Measurements from ENCODE around the gene GATA2. TPM values are rescaled to one million over a fixed set of nuclear protein-coding genes. Genes with fewer than 3 reads are reported as not detected.

GATA2 gene
- total and polyA plus RNA-seq, 2 donors (not counting 1 experiment from before 2014, with no cell fraction given): 0.27 TPM; not detected in 1

GRCh38 chr3:128508852-128509251 lies 15.9 kb upstream of the GATA2 start:
- Mint-ChIP-seq H3K27me3 (peaks cover 39% of the 10 kb centered on the region), H3K27ac (no peak overlapping the region), H3K9me3 (ENCODE audit: insufficient read depth) (no peaks in the 10 kb centered on the region), H3K4me3 (no peak overlapping the region), H3K4me1 (no peaks in the 10 kb centered on the region)
- Histone ChIP-seq H3K9ac (ENCODE audit: low read length) (no peak overlapping the region), H3K4me3 (ENCODE audit: control extremely low read depth in 1 of 5, extremely low read depth in 1 of 5, insufficient read depth in 1 of 5, low read depth in 2 of 5, low read length in 4 of 5) (no peak overlapping the region), H2AFZ (ENCODE audit: insufficient read depth, low read depth, low read length, poor library complexity, severe bottlenecking) (no peak overlapping the region), H3K4me2 (replicated peaks; ENCODE audit: low read depth, low read length, poor library complexity, severe bottlenecking) (no peak overlapping the region), H3K79me2 (ENCODE audit: control insufficient read depth, insufficient read depth, low read length) (no peaks in the 10 kb centered on the region), H3K9me3 (ENCODE audit: control extremely low read depth in 1 of 3, control insufficient read depth in 2 of 3, insufficient read depth in 1 of 3, low read length in 2 of 3) (peaks cover 3 to 7% (median 3%) of the 10 kb centered on the region in 3 donors), H3K27ac (ENCODE audit: low read length in 2 of 2) (no peak overlapping the region), H3K4me1 (ENCODE audit: control insufficient read depth in 2 of 2, insufficient read depth in 2 of 2, low read length in 2 of 2) (no peaks in the 10 kb centered on the region), H4K20me1 (ENCODE audit: control insufficient read depth, insufficient read depth, low read length, poor library complexity, severe bottlenecking) (no peaks in the 10 kb centered on the region), H3K27me3 (replicated peaks in 1 of 4; ENCODE audit: control extremely low read depth in 1 of 4, control insufficient read depth in 3 of 4, insufficient read depth in 4 of 4, low read length in 3 of 4) (peaks cover 0 to 16% (median 2%) of the 10 kb centered on the region in 4 experiments), H3K36me3 (replicated peaks in 1 of 2; ENCODE audit: control extremely low read depth in 1 of 2, control insufficient read depth in 1 of 2, extremely low read depth in 1 of 2, insufficient read depth in 2 of 2, low read length in 1 of 2) (no peaks in the 10 kb centered on the region)
- ChIA-PET POLR2A (no interaction called here), CTCF (no interaction called here)
- no peak for TF ChIP-seq EZH2 (IDR thresholded peaks at IDR 0.05; ENCODE audit: borderline replicate concordance, insufficient read depth, low read depth, low read length, poor library complexity, severe bottlenecking)
- DNase-seq: no peak
- WGBS (ENCODE audit: insufficient coverage): 94% methylated on average over 3 of the region's 5 CpGs
- no peak for ATAC-seq (ENCODE audit: low read depth)
- intact Hi-C loops (cut with micrococcal nuclease): no loop called here

- Mint-ChIP-seq H3K4me3 (no peak overlapping the region), H3K9me3 (ENCODE audit: insufficient read depth) (no peaks in the 10 kb centered on the region), H3K27ac (no peak overlapping the region), H3K27me3 (peaks cover 54% of the 10 kb centered on the region), H3K4me1 (no peaks in the 10 kb centered on the region)
- Histone ChIP-seq H4K20me1 (ENCODE audit: control insufficient read depth, insufficient read depth, low read length, poor library complexity, severe bottlenecking) (no peaks in the 10 kb centered on the region), H3K4me1 (ENCODE audit: control insufficient read depth in 2 of 2, insufficient read depth in 2 of 2, low read length in 2 of 2) (no peaks in the 10 kb centered on the region), H2AFZ (ENCODE audit: insufficient read depth, low read depth, low read length, poor library complexity, severe bottlenecking) (no peak overlapping the region), H3K4me3 (ENCODE audit: control extremely low read depth in 1 of 5, extremely low read depth in 1 of 5, insufficient read depth in 1 of 5, low read depth in 2 of 5, low read length in 4 of 5) (no peak overlapping the region), H3K9me3 (ENCODE audit: control extremely low read depth in 1 of 3, control insufficient read depth in 2 of 3, insufficient read depth in 1 of 3, low read length in 2 of 3) (peaks cover 0 to 4% (median 3%) of the 10 kb centered on the region in 3 donors), H3K27ac (ENCODE audit: low read length in 2 of 2) (no peak overlapping the region), H3K36me3 (replicated peaks in 1 of 2; ENCODE audit: control extremely low read depth in 1 of 2, control insufficient read depth in 1 of 2, extremely low read depth in 1 of 2, insufficient read depth in 2 of 2, low read length in 1 of 2) (no peaks in the 10 kb centered on the region), H3K27me3 (replicated peaks in 1 of 4; ENCODE audit: control extremely low read depth in 1 of 4, control insufficient read depth in 3 of 4, insufficient read depth in 4 of 4, low read length in 3 of 4) (peaks cover 0 to 19% (median 2%) of the 10 kb centered on the region in 4 experiments), H3K4me2 (replicated peaks; ENCODE audit: low read depth, low read length, poor library complexity, severe bottlenecking) (no peak overlapping the region), H3K9ac (ENCODE audit: low read length) (no peak overlapping the region), H3K79me2 (ENCODE audit: control insufficient read depth, insufficient read depth, low read length) (no peaks in the 10 kb centered on the region)
- DNase-seq (no peak), ATAC-seq (ENCODE audit: low read depth) (no peak)
- ChIA-PET CTCF (no interaction called here), POLR2A (no interaction called here)
- 89% methylated on average over 2 of the region's 2 CpGs for WGBS (ENCODE audit: insufficient coverage)
- TF ChIP-seq EZH2 (IDR thresholded peaks at IDR 0.05; ENCODE audit: borderline replicate concordance, insufficient read depth, low read depth, low read length, poor library complexity, severe bottlenecking): no peak
- TF ChIP-seq CTCF (IDR thresholded peaks at IDR 0.05): no peak
- intact Hi-C loops (cut with micrococcal nuclease): no loop called here
Measured at GRCh38 chr3:128506754-128507153, 13.8 kb upstream of the GATA2 start.

Measured in B cell (primary cell).